ENCODE data around the gene CFAP70.
"Not testable (repeated sequence)": the region's sequence is repeated elsewhere in the genome, so short reads cannot be mapped to it uniquely, and the experiment has no call there.

The CFAP70 gene

GRCh38 chr10:73358331-73359279 is at the start of gene CFAP70:
Gene CFAP70, minus strand, starts transcription at chr10:73358864. Its CDS starts 4,068 bp downstream, at chr10:73354796.
- DNase-seq = peak; percentile 96

GRCh38 chr10:73408061-73408460 is 49.4 kb upstream of the CFAP70 start:
- DNase-seq = no peak

- no peak for DNase-seq
Measured at GRCh38 chr10:73407495-73407894, 48.8 kb upstream of the CFAP70 start.

- DNase-seq = no peak
Measured at GRCh38 chr10:73406846-73407245, 48.2 kb upstream of the CFAP70 start.

GRCh38 chr10:73405556-73405955 is 46.9 kb upstream of the CFAP70 start:
- DNase-seq = no peak

GRCh38 chr10:73404690-73405089 is 46.0 kb upstream of the CFAP70 start:
- DNase-seq = no peak

- DNase-seq = no peak
Measured at GRCh38 chr10:73401636-73402035, 43.0 kb upstream of the CFAP70 start.

- no peak for DNase-seq
Measured at GRCh38 chr10:73399063-73399462, 40.4 kb upstream of the CFAP70 start.

GRCh38 chr10:73398024-73398423 is 39.4 kb upstream of the CFAP70 start:
- no peak for DNase-seq

GRCh38 chr10:73394325-73394724 is 35.7 kb upstream of the CFAP70 start:
- DNase-seq = not testable (repeated sequence)

GRCh38 chr10:73388228-73388627 is 29.6 kb upstream of the CFAP70 start:
- DNase-seq = no peak

GRCh38 chr10:73386583-73386982 is 27.9 kb upstream of the CFAP70 start:
- no peak for DNase-seq

GRCh38 chr10:73379064-73379748 is 20.5 kb upstream of the CFAP70 start:
- DNase-seq = no peak

GRCh38 chr10:73376679-73377078 is 18.0 kb upstream of the CFAP70 start:
- no peak for DNase-seq

GRCh38 chr10:73368238-73368637 is 9.6 kb upstream of the CFAP70 start:
- DNase-seq = no peak

GRCh38 chr10:73366381-73367298 is 8.0 kb upstream of the CFAP70 start:
- no peak for DNase-seq

- DNase-seq = no peak
Measured at GRCh38 chr10:73364964-73365363, 6.3 kb upstream of the CFAP70 start.

GRCh38 chr10:73359492-73359891 is 828 bp upstream of the CFAP70 start:
- DNase-seq = no peak

- DNase-seq = no peak
Measured at GRCh38 chr10:73357821-73358220, 843 bp downstream of the CFAP70 start.

- DNase-seq = no peak
Measured at GRCh38 chr10:73357166-73357565, 1.5 kb downstream of the CFAP70 start.

- no peak for DNase-seq
Measured at GRCh38 chr10:73344269-73344668, 14.4 kb downstream of the CFAP70 start.

- peak; percentile 6 for DNase-seq
Measured at GRCh38 chr10:73340121-73340520, 18.5 kb downstream of the CFAP70 start.

GRCh38 chr10:73339436-73339835 is 19.2 kb downstream of the CFAP70 start:
- no peak for DNase-seq
